Endothelial cell of umbilical vein (primary cell): ENCODE results near the gene SIVA1.

Source experiments
- JUN ChIP-seq: IDR thresholded peaks from 2 replicates; pipeline ENCODE4 v1.6.1; 2011; ENCODE audit warnings: borderline replicate concordance, low read depth; ENCODE audit not compliant: insufficient read length, insufficient read depth
- MAX ChIP-seq: IDR thresholded peaks from 2 replicates; pipeline ENCODE4 v1.6.1; 2011; ENCODE audit not compliant: insufficient read depth, insufficient read length
- POLR2A ChIP-seq: IDR thresholded peaks from 2 replicates; pipeline ENCODE4 v1.6.1; 2012; ENCODE audit warnings: low read depth, mild to moderate bottlenecking, control low read depth, low read length

DNA sequence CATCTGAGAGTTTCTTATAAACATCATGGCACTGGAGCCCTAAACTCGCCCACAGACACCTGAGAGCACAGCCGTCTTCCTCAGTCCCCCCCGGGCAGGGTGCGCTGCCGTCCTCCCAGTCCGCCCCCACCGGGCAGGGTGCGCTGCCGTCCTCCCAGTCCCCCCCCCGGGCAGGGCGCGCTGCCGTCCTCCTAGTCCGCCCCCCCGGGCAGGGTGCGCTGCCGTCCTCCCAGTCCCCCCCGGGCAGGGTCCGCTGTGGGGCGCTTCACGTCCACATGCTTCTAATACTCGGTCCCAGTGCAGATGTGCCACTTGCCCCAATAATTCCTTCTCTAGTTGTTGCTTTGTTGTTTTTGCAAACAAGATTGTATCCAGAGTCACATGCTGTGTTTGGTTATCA is 35.8 kb upstream of the SIVA1 start:
- TF ChIP-seq MAX (no peak), JUN (no peak), POLR2A (no peak)
